Retina (tissue), 1 donor: ENCODE data around the gene CLDN15.
"Not testable (repeated sequence)": the region's sequence is repeated elsewhere in the genome, so short reads cannot be mapped to it uniquely, and the experiment has no call there.

Experiments used
- DNase-seq: peaks from one replicate; pipeline ENCODE4 v3.0.0-alpha.2; 2016

Gene CLDN15

DNA sequence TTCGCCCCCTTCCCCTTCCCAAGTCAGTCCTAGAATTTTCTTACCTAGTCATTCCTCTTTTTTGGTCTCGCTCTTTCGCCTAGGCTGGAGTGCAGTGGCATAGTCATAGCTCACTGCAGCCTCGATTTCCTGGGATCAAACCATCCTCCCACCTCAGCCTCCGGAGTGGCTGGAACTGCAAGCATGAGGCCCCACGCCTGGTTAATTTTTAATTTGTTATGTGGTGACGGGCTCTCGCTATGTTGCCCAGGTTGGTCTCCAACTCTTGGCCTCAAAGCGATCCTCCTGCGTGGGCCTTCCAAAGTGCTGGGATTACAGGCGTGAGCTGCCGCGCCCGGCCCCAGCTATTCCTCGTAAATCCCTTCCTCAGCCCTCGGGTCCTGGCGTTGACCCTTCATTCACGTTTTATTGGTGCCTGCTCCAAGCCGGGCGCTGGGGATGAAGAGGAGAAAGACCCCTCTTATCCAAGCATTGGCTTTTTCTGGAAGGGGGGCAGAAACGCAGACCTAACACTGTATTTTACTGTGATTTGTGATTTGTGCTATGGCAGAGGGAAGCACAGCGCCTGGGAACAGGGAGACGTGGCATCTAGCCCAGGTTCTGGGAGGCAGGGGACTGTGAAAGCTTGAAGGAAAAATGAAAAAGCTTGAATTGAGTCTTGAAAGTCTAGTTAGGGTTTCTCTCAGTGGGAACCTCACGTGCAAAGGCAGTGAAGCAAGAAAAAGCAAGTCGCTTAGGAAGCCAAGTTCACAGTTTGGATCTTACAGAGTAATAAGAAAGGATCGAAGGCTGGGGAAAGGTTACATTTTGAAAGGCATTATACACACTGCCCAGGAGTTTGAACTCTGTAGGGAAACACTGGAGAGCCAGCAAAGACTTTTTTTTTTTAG, 19.1 kb downstream of the CLDN15 start:
- DNase-seq: no peak

- peak; percentile 92 for DNase-seq
These were observed 20.0 kb downstream of the CLDN15 start, which contains the start of the genes PLOD3 and ZNHIT1 for GRCh38 chr7:101217388-101218235. Gene PLOD3, minus strand, starts transcription at chr7:101217581. Its CDS starts 307 bp downstream, at chr7:101217274. Gene ZNHIT1, plus strand, starts transcription at chr7:101218165. Its CDS starts 31 bp downstream, at chr7:101218196.

DNA sequence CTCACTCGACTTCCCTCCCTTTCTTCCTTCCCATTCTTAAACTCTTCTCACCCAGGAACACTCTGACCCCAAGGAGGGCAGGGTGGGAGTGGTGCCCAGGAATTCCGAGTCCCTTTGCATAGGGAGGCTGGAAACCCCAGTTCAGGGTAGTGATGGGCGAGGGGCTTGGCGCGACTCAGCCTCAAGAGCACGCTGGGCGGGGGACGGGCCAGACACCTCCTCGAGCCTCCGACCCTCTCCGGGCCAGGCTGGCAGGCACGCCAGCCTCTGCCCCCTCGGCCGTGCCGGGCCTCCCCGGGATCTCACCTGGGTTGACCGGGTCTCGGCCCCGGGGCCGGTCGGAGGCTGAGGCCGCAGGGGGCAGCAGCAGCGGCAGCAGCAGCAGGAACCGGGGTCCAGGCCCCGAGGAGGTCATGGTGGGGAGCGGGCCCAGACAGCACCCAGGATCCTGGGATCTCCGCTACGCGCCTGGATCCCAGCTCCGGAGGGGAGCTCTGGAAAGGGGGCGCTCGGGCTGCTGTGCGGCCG, 20.7 kb downstream of the CLDN15 start:
- peak; percentile 71 for DNase-seq

DNA sequence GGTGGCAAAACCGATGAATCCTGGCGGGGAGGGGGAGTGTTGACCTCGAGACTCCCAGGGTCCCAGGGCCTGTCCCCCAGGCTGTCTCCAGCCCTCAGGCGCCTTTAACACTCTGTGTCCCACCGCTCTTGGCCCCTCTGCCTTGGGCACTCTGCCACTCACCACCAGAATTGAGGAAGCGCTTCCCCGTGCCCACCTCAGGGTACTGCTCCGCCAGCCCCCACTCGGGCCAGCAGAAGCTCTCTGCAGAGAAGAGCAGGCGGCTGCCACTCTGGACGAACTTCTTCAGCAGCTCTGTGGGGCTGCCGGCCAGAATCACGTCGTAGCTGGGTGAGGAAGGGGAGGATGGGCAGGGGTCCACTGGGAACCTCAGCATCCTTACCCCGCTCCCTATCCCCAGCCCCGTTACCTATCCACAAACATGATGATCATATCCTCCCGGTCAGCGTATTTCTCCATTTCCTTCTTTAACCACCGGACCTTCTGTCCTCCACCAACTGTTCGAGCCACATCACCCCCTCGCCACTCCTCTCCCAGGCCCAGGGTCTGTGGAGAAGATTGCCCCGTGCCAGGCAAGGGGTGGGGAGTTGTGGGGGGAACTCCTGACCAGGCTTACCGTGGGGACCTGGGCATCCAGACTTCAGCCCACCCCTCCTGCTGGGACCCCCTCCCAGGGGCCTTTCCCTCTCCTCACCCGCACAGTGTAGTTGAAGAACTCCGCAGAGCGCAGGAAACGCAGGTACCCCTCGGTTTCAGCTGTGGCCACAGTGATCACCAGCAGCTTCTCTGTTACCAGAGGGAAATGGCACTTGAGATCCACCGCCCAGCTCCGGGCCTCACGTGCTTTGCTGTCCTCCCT, 21.4 kb downstream of the CLDN15 start:
- peak; percentile 30 for DNase-seq

DNA sequence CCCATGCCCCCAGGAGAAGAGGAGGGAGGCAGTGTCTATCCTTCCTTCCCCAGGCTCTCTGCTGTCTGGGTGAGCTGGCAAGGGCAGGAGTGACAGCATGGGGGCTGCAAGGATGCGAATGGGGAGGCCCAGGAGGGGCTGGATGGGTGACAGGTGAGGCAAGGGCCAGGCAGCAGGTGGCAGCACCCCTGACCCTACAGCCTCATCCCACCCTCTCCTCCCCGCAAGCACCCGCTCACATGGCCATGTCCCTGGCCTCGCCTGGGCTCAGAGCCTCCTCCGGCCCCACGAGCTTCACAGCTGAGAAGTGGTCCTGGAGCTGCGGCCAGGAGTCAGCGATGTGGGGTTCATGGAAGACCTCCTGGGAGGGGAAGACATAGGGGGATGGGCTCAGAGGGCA, 25.6 kb downstream of the CLDN15 start:
- DNase-seq: no peak

DNA sequence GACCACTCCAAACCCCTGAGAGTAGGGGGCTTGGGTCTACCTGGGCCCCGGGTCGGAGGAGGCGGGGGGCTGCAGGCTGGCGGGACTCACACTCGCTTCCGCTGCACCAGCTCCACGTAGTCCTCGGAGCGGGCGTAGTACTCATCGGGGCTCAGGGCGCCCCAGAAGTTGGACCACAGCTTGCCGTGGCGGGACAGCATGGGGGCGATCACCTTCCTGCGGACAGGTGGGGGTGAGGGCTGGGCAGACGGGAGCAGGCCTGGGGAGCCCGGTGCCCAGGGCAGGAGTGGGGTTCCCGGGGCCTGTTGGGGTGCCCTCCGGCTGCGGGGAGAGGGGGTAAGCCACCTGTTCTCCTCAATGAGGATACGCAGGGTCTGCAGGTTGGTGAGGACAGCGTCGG, 26.1 kb downstream of the CLDN15 start:
- DNase-seq: no peak

DNA sequence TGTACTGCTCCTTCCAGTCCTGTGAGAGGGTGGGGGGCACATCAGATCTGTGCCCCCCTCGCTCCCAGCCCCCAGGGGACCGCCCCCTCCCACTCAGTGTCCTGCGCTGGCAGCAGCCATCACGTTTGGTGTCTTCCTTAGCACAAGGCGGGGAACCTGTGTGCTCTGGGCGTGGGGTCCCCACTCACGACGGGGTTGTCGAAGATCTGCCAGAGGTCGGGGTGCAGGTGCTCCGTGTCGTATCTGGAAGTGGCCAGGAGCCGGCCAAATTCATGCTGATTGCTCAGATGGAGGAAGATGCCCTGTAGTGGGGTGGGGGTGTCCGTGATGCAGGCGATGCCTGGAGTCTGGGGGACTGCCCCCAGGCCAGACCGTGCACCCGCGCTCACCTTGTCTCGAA, 27.5 kb downstream of the CLDN15 start:
- DNase-seq: no peak

GRCh38 chr7:101208794-101209193, 28.8 kb downstream of the CLDN15 start:
- DNase-seq: no peak

DNA sequence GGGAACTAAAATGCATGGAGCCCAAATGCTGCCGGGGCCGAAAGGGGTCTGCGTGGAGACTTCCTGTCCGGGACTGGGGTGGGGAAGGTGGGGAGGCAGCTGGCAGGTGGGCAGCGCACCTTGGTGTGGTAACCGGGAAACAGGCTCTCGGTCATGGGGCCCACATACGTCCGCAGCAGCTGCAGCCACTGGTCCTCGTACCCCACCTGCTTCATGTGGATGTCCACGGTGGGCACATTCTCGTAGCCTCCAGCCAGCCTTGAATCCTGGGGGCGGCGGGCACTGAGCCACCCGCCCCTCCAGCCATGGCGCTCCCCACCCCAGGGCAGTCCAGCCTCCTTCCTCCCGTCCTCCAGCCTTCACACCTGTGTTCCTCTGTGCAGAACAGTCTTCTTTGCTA, 30.1 kb downstream of the CLDN15 start:
- no peak for DNase-seq

DNA sequence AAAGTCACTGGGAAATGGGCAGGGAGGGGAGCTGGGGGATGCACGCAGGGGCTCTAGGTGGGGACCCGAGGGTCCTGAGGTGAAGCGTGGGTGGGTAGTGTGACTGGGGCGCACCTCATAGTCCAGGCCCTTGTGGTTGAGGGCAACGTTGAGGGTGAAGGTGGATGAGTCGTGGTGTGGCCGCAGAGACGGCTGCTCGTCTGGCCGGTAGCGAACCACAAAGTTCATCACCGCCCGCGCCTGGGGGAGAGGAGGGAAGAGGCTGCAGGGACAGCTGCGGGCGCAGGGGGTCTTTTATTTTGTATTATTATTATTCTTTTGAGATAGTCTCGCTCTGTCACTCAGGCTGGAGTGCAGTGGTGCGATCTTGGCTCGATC, 30.9 kb downstream of the CLDN15 start:
- DNase-seq: no peak

DNA sequence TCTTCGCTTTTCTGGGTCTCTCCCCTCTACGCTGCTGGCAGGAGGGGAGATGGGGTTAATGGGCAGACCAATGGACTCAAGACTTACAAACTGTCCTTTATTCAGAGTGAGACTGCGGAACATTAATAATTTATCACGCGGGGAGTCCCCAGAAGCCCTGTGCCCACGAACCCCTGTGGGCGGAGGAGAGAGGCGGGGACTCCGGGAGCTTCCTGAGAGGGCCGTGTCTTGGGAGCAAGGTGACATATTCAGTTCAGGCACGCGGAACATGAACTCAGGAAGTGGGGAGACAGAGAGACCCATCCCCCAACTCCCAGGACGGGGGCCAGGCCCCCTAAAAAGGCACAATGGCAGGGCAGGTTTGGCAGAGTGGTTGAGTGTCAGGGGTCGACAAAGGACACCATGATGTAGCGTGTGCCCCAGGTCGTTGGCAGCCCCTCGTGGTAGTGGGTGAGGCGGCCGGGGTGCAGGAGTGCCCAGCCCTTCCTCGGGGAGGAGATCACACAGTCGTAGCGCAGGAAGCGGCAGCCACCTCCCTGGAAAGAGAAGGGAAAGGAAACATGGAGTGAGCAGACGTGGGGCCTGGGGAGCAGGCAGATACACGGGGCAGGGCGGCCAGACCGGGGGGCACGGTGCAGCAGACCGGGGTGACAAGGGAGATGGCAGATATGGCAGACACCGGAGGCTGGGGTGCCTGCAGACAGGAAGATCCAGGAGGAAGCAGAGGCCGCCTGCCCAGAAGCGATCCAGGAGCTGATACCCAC, 31.5 kb downstream of the CLDN15 start:
- DNase-seq: no peak

DNA sequence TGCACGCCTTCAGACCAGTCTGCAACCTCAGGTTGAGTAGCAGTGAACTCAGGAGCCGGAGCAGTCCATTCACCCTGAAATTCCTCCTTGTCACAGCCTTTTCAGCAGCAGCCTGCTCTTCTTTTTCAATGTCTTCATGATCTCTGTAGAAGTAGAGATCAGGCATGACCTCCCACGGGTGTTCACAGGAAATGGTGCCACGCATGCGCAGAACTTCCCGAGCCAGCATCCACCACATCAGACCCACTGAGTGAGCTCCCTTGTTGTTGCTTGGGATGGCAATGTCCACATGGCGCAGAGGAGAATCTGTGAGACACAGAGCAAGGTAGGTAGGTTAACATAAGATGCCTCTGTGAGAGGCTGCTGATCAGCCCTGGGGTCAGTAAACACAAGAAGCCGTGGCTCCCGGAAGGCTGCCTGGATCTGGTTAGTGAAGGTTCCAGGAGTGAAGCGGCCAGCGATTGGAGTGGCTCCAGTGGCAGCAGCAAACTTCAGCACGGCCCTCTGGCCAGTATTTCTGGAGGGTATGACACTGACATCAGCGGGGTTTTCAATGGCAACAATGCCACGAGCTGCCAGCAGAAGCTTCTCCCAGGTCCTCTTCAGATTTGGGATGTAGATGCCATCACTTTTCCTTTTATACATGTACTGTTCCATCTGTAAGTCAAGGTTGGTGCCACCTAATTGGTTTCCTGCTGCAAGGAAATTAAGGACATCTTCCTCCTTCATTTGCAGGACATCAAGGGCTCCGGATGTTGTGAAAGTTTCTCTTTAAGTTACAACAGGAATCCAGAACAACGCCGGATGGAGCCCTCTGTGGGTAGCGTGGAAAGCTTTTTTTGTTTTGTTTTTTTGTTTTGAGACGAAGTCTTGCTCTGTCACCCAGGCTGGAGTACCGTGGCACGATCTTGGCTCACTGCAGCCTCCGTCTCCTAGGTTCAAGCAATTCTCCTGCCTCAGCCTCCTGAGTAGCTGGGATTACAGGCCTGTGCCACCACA, 33.6 kb downstream of the CLDN15 start:
- not testable (repeated sequence) for DNase-seq

GRCh38 chr7:101202603-101202918, 35.0 kb downstream of the CLDN15 start:
- DNase-seq: no peak

- peak; percentile 51 for DNase-seq
These were observed 35.7 kb downstream of the CLDN15 start for GRCh38 chr7:101201695-101202602.

DNA sequence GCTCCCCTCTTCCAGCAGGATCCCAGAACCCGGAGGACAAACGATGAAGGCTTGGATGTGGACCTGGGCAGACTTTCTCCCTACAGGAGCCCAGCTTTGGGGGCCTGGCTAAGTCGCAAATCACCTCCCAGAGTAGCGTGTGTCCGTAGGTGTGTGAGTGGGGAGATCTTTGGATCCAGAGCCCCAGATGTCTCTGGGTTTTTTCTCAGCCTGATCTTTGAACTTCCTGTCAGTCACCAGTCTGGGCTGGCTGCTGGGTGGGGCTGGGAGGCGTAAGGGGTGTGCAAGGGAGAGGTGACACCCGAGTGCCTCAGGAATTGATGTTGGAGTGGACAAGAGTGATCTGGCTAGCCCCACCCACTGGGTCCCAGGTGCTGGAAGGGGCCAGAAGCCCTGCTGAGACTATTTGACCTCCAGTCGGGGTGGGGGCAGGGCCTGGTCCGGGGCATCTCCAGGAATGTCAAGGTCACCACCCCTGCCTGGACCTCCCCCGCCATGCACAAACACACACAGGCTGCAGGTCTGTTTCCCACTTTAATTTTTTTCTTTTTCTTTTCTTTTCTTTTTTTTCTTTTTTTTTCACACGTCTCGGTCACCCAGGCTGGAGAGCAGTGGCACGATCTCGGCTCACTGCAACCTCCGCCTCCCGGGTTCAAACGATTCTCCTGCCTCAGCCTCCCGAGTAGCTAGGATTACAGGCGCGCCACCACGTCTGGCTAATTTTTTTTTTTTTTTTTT, 36.6 kb downstream of the CLDN15 start, which contains the start of gene MOGAT3:
Gene MOGAT3, minus strand, starts transcription at position 175 of the 738 bp plus-strand sequence. CDS start 182 bp downstream, outside the sequence.
- no peak for DNase-seq

- no peak for DNase-seq
These were observed 37.1 kb downstream of the CLDN15 start for GRCh38 chr7:101200504-101200861.

- not testable (repeated sequence) for DNase-seq
These were observed 38.1 kb downstream of the CLDN15 start for GRCh38 chr7:101199522-101199921.

- no peak for DNase-seq
These were observed 39.1 kb downstream of the CLDN15 start for GRCh38 chr7:101198476-101198875.

DNA sequence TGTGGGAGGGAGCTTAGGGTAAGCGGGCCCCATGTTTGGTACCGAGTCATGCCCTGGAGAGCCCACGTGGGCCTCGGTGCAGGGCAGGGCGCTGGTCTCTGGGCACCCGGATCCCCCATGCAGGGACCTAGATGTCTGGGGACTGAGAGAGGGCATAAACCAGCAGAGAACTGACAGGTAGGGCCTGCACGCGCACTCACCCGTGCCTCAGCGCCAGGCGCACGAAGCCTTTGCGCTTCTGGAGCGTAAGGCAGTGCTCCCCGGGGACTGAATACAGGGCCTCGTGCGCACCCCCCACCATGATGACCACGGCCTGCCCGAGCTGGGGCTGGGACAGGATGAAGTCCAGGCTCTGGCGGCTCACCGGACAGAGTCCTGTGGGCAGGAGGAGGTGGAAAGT, 39.6 kb downstream of the CLDN15 start:
- no peak for DNase-seq
